Skeletal muscle tissue (tissue), 4 donors: ENCODE measurements around the gene WDR43. TPM values are rescaled to one million over a fixed set of nuclear protein-coding genes. Genes with fewer than 3 reads are reported as not detected.

Experiments used
- H3K27ac ChIP-seq: one replicate; pipeline ENCODE4 v1.7.0; 2013; ENCODE audit warnings: mild to moderate bottlenecking, low read depth, low read length, inconsistent platforms
- H3K27me3 ChIP-seq, 3 donors: one replicate each; pipeline ENCODE4 v1.7.0; 2013; ENCODE audit warnings: low read length in 3 of 3; ENCODE audit not compliant: control insufficient read depth in 3 of 3, insufficient read depth in 3 of 3
- H3K36me3 ChIP-seq, 3 donors: one replicate each; pipeline ENCODE4 v1.7.0; 2013; ENCODE audit warnings: low read length in 3 of 3; ENCODE audit not compliant: control insufficient read depth in 3 of 3, insufficient read depth in 3 of 3
- H3K4me1 ChIP-seq, 3 donors: one replicate each; pipeline ENCODE4 v1.7.0; 2013; ENCODE audit warnings: low read length in 3 of 3, mild to moderate bottlenecking in 3 of 3; ENCODE audit not compliant: control insufficient read depth in 3 of 3, insufficient read depth in 3 of 3
- H3K4me3 ChIP-seq, 3 donors: one replicate each; pipeline ENCODE4 v1.7.0; 2013; ENCODE audit warnings: low read length in 3 of 3
- H3K9ac ChIP-seq, 3 donors: one replicate each; pipeline ENCODE4 v1.7.0; 2013; ENCODE audit warnings: low read length in 3 of 3, mild to moderate bottlenecking in 3 of 3, moderate library complexity in 2 of 3, low read depth in 1 of 3
- H3K9me3 ChIP-seq, 3 donors: one replicate each; pipeline ENCODE4 v1.7.0; 2013; ENCODE audit warnings: low read length in 3 of 3; ENCODE audit not compliant: control insufficient read depth in 3 of 3
- total RNA-seq: library from RNA; depleted of rRNA; stranded (reverse); fragments of >200 nt; gene quantifications from one replicate; pipeline ENCODE4 v1.2.3, GENCODE V29; 2014
- donor health status: Osteomylitis.

The WDR43 gene
- total RNA-seq, 1 donor from 2014 or later: 39.1 TPM

DNA sequence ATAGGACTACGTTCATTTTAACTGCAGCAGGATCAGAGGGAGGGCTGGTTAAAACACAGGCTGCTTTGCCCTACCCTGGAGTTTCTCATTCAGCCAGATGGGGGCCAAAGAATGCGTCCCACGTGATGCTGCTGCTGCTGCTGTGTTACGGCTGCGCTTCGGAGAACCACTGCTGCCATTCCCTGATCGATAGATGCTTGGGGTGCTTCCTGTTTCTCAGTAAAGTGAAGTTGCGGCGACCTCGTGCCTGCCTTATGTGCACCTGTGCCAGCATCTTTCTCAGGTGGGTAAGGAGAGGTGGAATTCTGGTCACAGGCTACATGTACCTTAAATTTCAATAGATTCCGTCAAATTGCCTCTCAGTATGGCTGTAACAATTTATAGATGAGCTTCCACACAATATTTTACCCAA lies 62.0 kb downstream of the WDR43 start:
- Histone ChIP-seq H3K36me3 (no peaks in the 10 kb centered on the region), H3K4me1 (peaks cover 15 to 22% (median 15%) of the 10 kb centered on the region in 3 donors), H3K4me3 (peak overlapping the region in 1 of 3 donors; percentile 25), H3K27me3 (peaks cover 0 to 2% (median 0%) of the 10 kb centered on the region in 3 donors), H3K27ac (no peak overlapping the region), H3K9ac (no peak overlapping the region), H3K9me3 (no peaks in the 10 kb centered on the region)

- no peak overlapping the region for H3K27ac ChIP-seq
- no peaks in the 10 kb centered on the region for H3K9me3 ChIP-seq
- peaks cover 12 to 19% (median 12%) of the 10 kb centered on the region in 3 donors for H3K4me1 ChIP-seq
- H3K27me3 ChIP-seq: peaks cover 0 to 2% (median 0%) of the 10 kb centered on the region in 3 donors
- no peak overlapping the region for H3K4me3 ChIP-seq
- H3K36me3 ChIP-seq: no peaks in the 10 kb centered on the region
- H3K9ac ChIP-seq: no peak overlapping the region
These were observed 62.4 kb downstream of the WDR43 start for GRCh38 chr2:28956890-28957289.

- no peak overlapping the region for H3K4me3 ChIP-seq
- H3K27ac ChIP-seq: no peak overlapping the region
- H3K9me3 ChIP-seq: no peaks in the 10 kb centered on the region
- no peaks in the 10 kb centered on the region for H3K36me3 ChIP-seq
- H3K9ac ChIP-seq: peak overlapping the region in 1 of 3 donors; percentile 19
- H3K27me3 ChIP-seq: peaks cover 0 to 2% (median 0%) of the 10 kb centered on the region in 3 donors
- peaks cover 7 to 13% (median 9%) of the 10 kb centered on the region in 3 donors for H3K4me1 ChIP-seq
These were observed 64.2 kb downstream of the WDR43 start for GRCh38 chr2:28958689-28959088.

DNA sequence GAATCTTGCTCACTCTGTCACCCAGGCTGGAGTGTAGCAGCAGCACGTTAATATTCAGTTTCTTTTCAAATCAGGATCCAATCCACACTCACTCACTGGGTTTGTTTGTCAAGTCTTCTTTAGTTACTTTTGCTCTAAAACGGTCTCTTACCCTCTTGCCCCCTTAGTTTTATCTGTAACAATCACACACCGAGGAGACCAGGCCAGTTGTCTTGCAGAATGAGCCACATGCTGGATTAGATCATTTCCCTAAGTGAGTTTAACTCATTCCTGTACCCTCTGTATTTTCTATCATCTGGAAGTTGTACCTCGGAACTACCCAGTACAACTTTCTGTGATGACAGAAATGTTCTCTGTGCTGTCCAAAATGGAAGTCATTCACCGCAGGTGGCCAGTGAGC lies 65.9 kb downstream of the WDR43 start:
- Histone ChIP-seq H3K27ac (no peak overlapping the region), H3K36me3 (no peaks in the 10 kb centered on the region), H3K9ac (no peak overlapping the region), H3K9me3 (no peaks in the 10 kb centered on the region), H3K4me3 (no peak overlapping the region), H3K4me1 (peaks cover 7 to 13% (median 9%) of the 10 kb centered on the region in 3 donors), H3K27me3 (peaks cover 0 to 2% (median 0%) of the 10 kb centered on the region in 3 donors)

GRCh38 chr2:28962505-28962904 lies 68.0 kb downstream of the WDR43 start:
- H3K4me3 ChIP-seq: no peak overlapping the region
- H3K9ac ChIP-seq: no peak overlapping the region
- H3K36me3 ChIP-seq: no peaks in the 10 kb centered on the region
- H3K4me1 ChIP-seq: peaks cover 3 to 10% (median 5%) of the 10 kb centered on the region in 3 donors
- H3K27ac ChIP-seq: no peak overlapping the region
- no peaks in the 10 kb centered on the region for H3K27me3 ChIP-seq
- H3K9me3 ChIP-seq: no peaks in the 10 kb centered on the region

GRCh38 chr2:28970464-28971160 lies 76.1 kb downstream of the WDR43 start:
- Histone ChIP-seq H3K4me1 (no peaks in the 10 kb centered on the region), H3K27ac (no peak overlapping the region), H3K4me3 (no peak overlapping the region), H3K27me3 (no peaks in the 10 kb centered on the region), H3K36me3 (no peaks in the 10 kb centered on the region), H3K9me3 (no peaks in the 10 kb centered on the region), H3K9ac (no peak overlapping the region)

DNA sequence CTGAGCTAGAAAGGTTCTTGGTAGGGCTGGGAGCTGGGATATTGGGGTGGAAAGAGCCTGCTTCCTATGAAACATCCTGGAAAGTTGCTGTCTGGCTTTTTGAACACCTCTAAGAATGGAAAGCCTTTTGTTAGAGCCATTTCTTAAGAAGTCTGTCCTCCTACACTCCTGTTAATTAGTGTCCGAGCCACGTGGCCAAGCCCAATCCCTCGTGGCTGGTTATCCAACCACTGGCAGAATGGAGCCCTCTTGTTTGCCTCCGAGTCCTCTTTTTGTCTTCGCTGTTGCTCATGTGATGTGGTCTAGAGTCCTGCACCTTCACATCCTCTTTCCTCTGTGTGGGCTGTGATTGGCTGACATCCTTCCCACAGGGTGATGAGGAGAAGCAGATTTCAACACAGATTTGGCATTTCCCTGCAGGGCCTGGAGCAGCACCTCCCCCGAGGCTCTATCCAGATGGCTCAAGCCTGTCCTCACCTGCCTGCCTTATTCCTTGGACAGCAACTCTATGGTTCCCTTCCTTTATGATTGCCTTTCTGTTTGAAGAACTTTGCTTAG lies 78.4 kb downstream of the WDR43 start:
- no peak overlapping the region for H3K27ac ChIP-seq
- H3K4me1 ChIP-seq: no peaks in the 10 kb centered on the region
- H3K9ac ChIP-seq: no peak overlapping the region
- no peaks in the 10 kb centered on the region for H3K9me3 ChIP-seq
- no peak overlapping the region for H3K4me3 ChIP-seq
- no peaks in the 10 kb centered on the region for H3K27me3 ChIP-seq
- H3K36me3 ChIP-seq: no peaks in the 10 kb centered on the region

DNA sequence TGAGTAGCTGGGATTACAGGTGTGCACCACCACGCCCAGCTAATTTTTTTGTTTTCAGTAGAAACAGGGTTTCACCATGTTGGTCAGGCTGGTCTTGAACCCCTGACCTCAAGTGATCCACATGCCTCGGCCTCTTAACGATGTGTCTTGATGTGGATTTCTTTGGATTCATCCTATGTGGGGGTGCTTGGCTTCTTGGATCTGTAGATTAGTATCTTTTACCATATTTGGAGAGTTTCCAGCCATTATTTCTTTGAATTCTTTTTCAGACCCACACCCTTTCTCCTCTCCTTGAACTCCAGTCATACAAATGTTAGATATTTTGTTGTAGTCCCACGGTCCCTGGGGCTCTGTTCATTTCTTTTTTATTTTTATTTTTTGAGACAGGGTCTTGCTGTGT lies 79.8 kb downstream of the WDR43 start:
- Histone ChIP-seq H3K36me3 (no peaks in the 10 kb centered on the region), H3K4me3 (no peak overlapping the region), H3K4me1 (no peaks in the 10 kb centered on the region), H3K9me3 (no peaks in the 10 kb centered on the region), H3K27me3 (no peaks in the 10 kb centered on the region), H3K27ac (no peak overlapping the region), H3K9ac (no peak overlapping the region)

GRCh38 chr2:28975671-28976070 lies 81.2 kb downstream of the WDR43 start:
- Histone ChIP-seq H3K27ac (no peak overlapping the region), H3K9me3 (no peaks in the 10 kb centered on the region), H3K36me3 (no peaks in the 10 kb centered on the region), H3K4me1 (peaks cover 0 to 4% (median 0%) of the 10 kb centered on the region in 3 donors), H3K4me3 (no peak overlapping the region), H3K27me3 (peaks cover 0 to 3% (median 0%) of the 10 kb centered on the region in 3 donors), H3K9ac (no peak overlapping the region)

- no peaks in the 10 kb centered on the region for H3K9me3 ChIP-seq
- no peak overlapping the region for H3K4me3 ChIP-seq
- peaks cover 3 to 8% (median 6%) of the 10 kb centered on the region in 3 donors for H3K4me1 ChIP-seq
- H3K9ac ChIP-seq: no peak overlapping the region
- H3K36me3 ChIP-seq: no peaks in the 10 kb centered on the region
- H3K27ac ChIP-seq: no peak overlapping the region
- H3K27me3 ChIP-seq: peaks cover 0 to 3% (median 0%) of the 10 kb centered on the region in 3 donors
These were observed 82.1 kb downstream of the WDR43 start for GRCh38 chr2:28976584-28976983.
